Stimulated activated CD8-positive, alpha-beta memory T cell treated with anti-CD3 and anti-CD28 coated beads, Interleukin-4, amount 100 ng/mL, for 4 hours (primary cell): Measurements from ENCODE around the gene DAB1.

ENCODE experiments used
- DNase-seq, 2 donors: peaks; one replicate each; pipeline ENCODE4 v3.0.0-alpha.2; 2020; ENCODE audit warnings: low read depth in 2 of 2, low spot score in 1 of 2

The DAB1 gene

DNA sequence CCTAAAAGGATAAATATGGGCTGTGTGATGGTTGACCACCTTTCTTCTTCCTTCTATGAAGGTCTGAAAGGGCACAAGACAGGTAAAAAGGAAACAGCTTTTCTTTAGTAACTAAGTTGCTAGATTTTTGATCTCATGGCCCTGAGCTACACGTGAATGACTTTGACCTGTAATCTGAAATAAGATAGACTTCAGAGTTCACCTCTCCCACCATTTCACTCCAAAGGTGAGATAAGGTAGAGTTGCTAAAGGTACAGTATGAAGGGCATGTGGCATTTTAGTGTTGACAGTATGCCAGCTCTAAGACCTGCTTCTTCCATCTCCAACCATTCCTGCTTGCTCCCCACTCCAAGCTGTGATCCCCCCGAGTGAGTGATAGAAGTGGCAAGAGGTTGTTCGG is 432.3 kb downstream of the DAB1 start:
- no peak for DNase-seq

DNA sequence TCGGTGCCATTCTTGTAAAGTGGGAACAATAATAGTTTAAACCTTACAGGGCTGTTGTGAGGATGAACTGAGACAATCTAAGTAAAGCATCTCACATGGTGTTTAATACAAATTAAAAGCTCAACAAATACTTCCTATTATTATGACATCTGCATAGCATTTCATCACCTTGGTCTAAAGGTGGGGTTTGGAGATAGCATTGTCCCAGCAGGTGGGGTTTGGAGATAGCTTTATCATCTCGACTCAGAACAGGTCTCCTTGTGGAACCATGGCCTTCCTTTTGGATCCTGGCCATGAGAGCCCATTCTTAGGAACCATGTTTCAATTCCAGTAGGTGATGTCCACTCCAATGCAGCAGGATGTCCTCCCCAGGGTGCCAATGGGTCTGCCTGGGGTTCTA is 437.5 kb downstream of the DAB1 start:
- no peak for DNase-seq

DNA sequence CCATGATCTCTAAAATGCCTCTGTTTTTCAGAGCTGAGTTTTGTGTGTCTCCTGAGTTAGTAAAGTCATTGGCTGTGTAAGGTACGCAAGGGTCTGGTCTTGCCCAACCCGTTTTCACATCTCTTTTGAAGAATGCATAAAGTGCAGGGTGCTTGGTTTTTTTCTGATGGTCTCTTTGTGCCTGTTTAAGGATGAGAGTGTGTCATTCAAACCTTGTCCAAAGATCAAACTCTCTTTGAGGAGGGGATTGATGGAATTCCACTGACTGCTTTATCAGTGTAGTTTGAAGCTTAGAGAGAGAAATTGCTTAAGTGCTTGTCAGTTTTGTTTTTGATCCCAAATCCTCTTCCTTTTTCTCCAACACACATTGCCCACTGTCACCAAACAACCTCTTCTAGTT is 438.0 kb downstream of the DAB1 start:
- DNase-seq: no peak

DNA sequence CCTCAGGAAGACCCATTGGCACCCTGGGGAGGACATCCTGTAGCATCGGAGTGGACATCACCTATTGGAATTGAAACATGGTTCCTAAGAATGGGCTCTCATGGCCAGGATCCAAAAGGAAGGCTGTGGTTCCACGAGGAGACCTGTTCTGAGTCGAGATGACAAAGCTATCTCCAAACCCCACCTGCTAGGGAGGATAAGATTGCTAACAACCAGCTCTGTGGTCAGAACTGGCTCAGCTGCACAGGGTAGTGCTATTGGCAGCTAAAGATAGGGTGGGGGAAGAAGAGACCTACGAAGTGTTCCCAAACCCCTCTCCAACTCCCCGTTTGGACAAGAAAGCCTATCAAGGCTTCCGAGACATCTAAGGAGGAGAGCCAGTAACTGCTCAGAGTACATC is 440.4 kb downstream of the DAB1 start:
- no peak for DNase-seq

DNA sequence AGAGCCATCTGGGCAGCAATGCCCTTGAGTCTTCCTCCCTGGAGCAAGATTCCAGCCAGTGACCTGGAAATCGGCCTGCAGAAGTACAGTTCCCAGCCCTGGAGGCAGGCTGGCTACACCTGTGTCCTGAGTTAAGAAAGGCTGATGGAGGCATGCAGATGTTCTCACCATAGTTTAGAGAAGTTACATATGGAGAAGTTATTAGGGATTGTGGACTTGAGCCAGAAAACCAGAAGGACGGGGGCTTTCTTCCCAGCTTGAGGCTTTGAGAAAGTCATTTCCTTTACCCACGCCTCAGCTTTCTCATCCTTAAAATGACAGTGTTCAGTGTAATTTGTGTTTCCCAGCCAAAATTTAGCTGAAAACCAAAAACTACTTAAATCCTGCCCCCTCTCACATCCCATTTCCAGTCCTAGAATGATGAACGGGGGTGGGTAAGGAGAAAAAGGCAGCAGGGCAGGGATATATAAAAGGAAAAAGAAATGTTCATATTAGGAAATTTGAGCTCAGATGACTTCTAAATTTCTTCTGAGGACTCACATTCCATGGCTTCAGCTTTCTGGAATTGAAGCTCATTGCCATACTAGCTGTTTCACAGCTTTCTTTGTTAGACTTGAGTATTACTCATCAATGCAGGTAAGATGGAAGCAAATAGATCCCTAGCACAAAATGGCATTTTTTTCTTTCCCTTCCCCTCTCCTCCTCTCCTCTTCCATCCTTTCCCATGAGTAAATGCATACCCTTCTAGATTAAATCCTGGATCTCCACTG is 443.7 kb downstream of the DAB1 start:
- DNase-seq: no peak

DNA sequence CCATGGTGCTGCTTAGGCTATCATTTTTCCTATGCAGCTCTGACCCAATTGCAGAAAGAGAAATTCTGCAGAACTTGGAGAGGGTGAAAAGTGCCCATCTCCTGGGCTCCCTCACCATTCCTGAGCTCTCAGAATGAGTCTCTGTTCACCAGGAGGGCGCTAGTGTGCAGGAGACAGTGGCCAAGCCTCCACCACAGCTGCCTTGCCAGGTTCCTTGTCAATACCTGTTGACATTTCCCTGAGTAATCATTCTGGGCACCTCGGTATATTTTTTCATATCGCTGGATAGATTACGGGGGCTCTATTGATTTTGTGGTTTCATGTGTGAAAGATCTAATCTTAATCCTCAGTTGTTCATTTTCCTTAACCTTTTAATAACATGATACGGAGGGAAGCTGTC is 445.0 kb downstream of the DAB1 start:
- DNase-seq: no peak

DNA sequence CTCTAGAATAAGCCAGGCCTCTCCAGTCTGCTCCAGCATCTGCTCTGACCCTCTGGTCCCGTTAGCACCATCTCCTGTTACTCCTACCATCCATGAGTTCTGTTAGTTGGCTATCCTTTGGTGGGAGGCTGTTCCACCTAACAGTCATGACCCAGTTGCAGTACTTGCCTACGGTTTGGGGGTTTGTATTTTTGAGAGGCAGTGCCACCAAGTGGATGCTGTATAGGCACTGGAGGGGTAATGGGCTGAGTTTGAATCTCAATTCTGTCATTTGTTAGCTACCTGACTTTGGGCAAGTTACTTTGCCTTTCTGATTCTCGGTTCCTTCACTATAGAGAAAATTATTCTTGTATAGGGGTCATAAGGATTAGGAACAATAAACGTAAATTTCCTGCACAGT is 445.9 kb downstream of the DAB1 start:
- DNase-seq: no peak

DNA sequence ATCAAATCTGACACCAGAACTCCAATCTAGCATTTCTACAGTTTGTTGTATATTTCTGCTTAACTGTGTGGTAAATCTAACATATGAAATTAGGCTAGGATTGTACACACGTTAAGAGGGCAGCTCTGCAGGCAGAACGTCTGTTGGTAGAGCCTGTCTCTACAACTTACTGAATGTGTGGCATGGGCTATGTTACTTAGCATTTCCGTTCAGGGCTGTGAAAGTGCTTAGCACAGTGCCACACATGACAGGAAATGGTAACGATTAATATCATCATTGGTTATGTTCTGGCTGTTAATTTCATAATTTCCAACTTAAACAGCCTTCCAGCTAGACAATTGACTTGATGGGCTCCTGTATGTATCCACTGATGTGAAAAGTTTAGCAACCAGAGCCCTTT is 448.4 kb downstream of the DAB1 start:
- DNase-seq: no peak

DNA sequence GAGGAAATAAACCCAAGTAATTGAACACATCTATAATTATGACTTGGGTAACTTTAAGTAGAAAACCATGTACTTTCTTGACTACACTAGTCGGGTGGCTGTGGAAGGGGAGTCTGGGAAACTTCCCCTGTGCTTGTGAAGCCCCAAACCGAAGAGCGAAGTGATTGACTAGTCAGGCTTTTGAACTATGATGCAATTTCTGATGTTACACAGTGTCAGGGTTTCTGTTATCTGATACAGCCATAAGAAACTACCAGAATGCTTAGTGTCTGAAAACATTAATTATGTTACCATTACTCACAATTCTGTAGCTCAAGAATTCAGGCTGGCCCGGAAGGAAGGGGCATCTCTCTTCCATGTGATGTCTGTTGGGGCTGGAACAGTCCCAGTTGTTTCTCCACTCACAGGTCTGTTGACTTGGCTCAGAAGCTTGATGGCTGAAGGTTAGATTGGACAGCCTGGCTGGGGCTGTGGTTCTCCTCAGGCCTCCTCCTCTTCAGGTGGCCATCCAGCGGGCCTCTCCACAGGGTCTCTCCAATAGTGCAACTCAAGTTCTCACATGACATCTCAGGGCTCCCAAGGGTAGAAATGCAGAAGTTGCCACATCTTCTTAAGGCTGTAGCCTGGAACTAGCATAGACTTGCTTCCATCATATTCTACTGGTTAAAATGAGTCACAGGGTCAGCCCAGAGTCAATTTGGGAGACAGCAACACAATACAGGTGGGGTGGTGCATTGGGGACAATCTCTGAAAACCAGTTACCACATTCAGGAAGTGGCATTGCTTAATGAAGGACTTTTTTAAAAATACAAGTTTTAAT is 449.7 kb downstream of the DAB1 start:
- DNase-seq: no peak

DNA sequence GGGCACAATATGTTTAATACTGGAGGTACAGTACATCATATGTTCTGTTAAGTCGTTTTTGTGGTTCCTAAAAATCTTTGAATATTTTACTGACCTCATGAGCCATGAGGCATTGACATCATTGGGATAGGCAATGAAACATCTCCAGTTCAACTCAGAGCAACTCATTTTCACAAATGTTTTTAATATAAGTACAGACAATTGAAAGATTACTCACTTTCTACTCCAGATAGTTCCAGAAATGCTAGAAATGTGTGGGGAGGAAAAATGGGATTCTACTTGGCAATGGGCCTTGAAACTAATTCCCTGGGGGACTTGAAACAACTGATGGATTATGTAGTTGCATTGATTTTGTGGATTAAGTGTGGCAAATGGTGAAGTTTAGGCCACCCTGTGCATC is 450.9 kb downstream of the DAB1 start:
- DNase-seq: no peak

DNA sequence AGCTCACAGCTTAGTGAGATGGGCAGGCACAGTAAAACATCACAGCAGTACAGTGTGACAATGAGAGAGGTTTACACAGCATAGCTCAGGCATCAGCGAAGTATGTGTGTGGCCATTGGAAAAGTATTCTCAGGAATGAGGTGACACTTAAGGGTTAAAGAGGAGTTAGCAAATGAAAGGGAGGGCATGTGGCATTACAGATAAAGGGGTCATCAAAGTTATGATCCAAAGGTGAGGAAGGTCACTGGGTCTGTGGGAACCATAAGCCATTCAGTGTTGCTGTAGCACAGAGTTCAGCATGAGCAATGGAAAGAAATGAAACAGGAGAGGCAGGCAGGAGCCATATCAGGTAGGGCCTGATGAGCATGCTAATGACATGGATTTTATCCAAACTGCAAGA is 453.6 kb downstream of the DAB1 start:
- DNase-seq: no peak

DNA sequence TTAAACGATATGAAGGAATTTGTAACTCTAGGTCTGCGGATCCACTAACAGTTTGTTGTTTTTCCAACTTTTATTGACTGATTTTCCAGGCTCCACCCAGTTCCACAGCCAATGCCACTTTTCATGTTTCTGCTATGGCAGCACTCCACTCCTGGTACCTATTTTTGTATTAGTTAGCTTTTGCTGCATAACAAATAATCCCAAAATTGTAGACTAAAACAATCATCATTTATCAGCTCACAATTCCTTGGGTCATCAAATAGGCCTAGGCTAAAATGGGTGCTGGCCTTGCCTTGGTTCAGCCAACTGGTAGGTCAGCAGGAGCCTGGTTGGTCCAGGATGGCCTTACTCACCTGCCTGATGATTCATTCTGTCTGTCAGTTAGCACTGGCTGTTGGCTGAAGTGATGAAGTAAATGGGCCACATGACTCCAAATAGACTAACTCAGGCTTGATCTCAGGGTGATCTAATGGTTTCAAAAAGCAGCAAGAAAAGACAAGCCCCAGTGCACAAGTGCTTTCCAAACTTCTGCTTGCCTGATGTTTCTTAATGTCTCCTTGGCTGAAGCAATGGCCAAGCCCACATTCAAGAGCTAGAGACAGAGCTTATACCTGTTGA is 454.9 kb downstream of the DAB1 start:
- no peak for DNase-seq

DNA sequence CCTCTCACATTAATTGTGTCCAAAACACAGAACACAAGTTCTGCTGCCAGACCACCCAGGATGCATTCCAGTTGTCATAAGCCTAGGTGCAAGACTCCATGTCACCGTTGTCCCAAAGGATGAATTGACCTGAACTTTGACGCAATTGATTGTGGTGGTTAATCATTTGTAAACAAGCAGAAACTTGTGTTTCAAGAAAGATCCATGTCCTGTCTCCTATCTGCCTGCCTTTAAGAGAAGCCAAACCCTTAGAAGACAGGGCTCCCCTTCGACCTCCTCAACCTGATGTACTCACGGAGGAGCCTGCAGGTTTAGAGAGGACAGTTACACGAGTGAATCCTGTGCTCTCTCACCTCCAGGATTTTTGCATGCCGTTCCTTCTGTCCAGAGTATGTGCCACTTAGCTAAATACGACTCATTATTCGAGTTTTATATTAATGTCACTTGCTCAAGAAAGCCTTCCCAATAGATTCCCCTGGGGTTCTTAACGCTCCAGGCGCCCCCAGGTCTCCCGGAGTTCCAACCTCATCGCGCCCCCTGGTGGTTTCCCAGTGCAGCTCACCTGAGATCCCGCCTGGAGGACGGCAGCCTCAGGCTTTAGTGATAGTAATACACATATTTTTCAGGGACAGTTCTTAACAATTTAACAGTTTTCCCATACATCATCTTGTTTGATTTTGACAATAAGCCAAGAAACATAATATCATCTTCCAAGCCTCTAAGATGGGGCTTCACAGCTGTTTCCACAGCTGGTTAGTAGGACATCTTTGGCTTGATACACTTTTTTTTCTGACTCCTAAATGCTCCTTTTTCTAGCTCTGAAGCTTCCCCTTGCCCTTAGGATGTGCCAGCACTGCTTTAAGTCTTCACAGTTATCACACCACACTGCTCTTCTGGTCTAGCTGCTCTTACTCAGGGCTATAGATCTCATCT is 455.7 kb downstream of the DAB1 start:
- DNase-seq: no peak

DNA sequence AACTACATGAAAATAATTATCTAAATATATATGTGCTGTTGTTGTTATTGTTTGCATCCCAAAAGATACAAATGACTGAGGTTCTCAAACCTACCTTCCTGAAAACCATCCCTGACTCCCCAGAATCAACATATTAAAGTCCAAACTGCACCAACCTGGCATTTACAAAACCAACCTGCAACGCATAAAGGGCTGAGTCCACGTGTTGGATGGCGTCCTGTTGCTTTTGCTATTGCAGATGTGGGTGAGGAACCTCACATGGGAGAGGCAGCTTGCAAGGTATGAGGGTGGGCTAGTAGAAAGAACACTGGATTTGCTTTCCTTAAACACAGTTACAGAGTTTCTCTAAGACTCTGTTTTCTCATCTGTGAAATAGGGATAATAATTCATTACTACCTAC is 456.5 kb downstream of the DAB1 start:
- no peak for DNase-seq

DNA sequence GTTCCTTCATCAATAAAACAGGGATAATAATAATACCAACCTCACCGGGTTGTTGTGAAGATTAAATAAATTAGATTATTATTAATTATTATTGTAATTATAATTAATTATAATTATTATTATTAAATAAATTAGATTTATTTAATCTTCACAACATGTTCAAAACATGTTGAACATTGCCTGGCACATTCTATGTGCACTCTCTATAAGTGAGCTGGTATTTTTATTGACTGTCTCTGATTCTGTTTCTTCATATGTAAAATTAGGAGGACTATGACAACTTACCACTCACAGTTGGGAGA is 457.2 kb downstream of the DAB1 start:
- no peak for DNase-seq

DNA sequence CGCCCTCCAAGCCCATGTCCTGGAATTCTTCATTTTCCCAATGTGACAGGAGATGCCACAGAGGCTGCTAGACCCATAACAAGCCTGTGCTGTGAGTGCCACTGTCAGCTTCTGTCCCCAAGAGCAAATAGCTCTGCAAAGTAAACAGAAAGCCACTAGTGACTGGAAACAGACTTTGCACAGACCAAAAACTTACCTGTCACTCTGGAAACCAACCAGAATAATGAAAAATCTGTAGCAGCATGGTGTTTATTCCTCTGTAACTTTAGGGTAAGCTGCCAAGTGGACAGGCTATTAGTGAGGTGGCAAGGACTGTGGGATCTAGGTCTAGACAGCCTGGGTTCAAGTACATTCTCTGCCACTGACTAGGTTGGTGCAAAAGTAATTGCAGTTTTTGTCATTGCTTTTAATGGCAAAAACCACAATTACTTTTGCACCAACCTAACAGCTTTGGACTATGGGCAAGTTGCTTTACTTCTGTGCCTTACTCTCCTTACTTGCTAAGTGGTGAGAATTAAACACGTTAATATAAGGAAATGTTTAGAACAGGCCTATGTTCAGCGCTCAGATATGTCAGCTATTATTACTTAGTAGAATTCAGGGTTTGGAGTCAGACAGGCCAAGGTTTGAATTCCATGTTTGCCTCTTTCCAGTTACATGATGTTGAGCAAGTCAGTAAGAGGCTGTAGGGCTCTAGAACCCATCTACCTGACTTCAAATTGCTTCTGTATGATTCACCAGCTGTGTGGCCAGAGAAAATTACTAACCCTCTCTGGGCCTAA is 457.8 kb downstream of the DAB1 start, which contains the start of gene C8B:
Gene C8B, minus strand, starts transcription at position 100 of the 782 bp plus-strand sequence. Its CDS starts 67 bp downstream, at position 33.
- no peak for DNase-seq

DNA sequence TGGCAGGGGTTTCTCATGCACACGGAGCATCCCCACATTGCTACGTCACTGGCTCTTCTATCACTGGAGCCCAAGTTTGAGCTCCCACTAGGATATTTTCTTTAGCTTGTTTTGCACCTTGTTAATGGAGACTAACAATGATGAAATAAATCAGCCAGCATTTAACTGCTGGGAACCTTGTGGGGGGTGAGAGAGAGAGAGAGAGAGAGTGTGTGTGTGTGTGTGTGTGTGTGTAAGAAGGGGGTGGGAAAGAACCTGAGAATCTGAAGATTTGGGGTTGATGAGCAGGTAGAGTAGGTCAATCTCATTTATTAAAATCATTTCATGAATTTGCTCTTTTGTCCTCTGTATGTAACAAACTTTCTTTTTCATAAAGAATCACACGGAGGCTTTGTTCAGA is 458.7 kb downstream of the DAB1 start:
- DNase-seq: no peak

DNA sequence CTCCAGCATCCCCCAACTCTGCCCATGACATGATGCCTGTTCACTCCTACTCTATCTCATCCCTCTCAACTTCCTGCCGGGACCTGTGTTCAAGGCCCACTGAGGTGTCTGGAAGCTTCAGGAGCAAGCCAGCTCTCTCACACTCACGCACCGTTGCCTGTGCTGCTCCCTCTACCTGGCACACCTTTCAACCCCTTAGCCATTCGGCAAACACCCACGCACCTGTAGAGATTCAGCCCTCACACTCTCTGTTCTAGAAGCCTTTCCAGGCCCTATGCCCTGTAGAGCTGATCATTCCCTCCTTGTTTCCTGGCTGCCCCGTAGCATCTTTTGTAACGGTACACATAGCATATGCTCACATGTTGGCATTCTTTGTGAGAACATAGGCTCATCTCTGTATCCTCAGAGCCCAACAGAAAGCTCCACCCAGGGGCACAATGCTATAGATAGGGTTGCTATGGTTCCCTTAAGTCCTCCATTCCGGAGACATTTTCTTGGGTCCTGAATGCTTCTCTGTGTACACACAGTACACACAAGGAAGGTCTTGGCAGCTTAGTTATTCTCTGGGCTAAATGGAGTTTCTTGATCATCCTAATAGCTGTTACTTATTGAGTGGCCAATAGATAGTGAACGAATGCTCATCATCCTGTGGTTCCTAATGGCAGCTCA is 459.4 kb downstream of the DAB1 start:
- no peak for DNase-seq

DNA sequence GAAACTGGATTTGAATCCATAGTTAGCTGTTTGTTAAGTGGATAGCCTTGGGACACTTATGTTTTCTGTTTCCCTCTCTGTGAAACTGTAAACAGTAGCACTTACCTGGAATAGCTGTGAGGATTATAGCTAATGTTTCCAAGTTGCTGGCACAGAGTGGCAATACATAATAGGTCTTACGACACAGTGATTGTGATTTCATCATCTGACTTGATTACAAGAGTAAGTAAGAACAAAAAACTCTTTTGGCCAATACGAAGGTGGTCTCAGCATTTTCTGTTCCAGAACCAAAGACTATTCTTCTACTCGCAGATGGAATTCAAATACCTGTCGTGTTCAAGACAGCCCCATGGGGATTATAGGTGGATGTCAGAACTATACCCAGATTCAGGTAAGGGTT is 460.2 kb downstream of the DAB1 start:
- DNase-seq: no peak

DNA sequence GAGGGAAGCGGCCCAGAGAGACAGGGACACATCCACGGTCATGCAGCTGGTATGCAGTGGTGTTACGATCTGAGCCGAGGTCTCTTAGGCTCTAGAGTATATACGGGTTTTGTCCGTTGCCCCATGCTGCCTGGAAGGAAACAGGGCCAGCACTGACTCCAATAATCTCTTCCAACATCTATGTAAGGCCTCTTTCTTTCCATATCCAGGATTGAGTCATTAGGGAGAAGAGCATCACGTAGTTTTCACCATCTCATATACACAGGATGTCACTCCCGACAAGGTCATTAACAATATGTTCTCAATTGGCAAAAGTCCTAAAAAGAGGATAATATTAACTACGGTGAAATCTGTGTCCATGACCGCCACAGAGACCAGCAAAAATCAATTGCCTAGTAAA is 462.4 kb downstream of the DAB1 start:
- DNase-seq: no peak
